DMS 273 (cell line): ENCODE data around the gene HSD17B14.

Experiments used
- DNase-seq: peaks from one replicate; lab custom pipeline; 2025; ENCODE audit not compliant: unreplicated experiment; lab: John Stamatoyannopoulos, UW

Gene HSD17B14

DNA sequence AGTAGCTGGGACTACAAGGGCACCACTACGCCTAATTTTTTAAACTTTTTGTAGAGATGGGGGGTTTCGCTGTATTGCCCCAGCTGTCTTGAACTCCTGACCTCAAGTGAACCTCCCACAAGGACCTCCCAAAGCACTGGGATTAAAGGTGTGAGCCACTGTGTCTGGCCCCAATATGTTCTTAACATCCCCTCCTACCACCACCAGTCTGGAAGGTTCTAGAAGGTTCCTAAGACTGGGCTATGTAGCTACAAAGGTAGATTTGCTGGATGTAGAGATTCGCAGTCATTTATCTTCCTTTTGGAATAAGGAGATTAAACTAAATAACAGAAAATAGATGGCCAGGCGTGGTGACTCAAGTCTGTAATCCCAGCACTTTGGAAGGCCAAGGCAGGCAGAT lies 5.3 kb downstream of the HSD17B14 start:
- DNase-seq = no peak

GRCh38 chr19:48830088-48830487 lies 6.2 kb downstream of the HSD17B14 start:
- DNase-seq = no peak

DNA sequence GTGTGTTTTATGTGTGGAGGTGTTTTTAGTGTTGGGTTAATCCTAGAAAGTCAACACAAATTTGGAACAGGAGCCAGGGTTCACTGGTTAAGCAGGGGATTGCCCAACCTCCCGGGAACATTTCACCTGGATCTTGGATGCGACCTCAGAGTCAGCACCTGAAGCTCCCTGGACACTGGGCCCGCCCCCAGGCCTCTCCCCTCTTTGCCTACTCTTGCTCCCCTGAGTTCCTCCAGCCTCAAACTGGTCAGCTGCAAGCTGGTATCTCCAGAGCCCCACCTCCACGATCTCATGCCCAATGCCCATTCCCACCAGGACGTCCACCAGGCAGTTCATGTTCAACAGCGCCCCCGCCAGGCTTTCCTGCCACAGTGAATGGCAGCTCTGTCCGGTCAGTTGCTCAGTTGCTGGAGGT lies 9.7 kb downstream of the HSD17B14 start:
- no peak for DNase-seq

DNA sequence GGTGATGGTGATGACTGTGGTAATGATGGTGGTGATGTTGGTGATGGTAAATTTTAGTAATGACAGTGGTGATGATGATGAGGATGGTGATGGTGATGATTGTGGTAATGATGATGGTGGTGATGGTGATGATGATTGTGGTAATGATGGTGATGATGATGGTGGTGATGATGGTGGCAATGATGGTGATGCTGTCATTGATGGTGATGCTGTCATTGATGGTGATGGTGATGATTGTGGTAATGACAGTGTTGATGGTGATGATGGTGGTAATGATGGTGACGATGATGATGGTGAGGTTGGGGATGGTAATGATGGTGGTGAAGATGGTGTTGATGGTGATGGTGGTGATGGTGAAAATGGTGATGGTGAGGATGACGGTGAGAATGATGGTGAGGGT lies 13.8 kb downstream of the HSD17B14 start:
- DNase-seq = no peak

DNA sequence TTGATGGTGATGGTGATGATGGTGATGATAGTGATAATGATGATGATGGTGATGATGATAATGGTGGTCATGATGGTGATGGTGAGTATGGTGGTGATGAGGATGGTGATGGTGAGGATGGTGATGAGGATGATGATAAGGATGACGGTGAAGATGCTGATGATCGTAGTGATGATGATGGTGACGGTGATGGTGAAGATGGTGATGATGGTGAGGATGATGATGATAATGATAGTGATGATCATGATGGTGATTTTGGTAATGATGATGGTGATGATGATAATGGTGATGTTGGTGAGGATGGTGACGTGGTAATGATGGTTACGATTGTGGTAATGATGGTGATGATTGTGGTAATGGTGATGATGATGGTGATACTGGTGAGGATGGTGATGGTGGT lies 14.7 kb downstream of the HSD17B14 start:
- DNase-seq = no peak

DNA sequence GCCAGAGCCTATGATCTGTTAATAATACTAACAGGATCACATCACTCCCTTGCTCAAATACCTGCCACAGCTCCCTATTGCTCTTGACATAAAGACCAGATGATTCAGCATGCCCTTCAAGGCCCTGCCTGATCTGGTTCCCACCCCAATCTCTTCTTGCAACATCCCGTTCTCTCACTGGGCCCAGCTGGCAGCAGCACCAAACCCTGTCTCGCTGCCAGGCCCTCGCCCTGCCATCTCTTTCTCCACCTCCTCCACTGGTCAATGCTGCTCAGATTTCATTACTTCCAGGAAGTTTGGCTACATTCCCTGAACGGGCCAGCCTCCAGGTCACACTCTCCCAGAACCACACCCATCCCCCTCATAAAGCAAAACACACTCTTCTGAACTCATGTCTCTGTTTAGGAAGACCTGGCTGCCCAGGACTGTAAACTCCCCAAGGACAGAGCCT lies 16.9 kb downstream of the HSD17B14 start:
- peak; percentile 90 for DNase-seq

- DNase-seq = no peak
Observed at GRCh38 chr19:48818234-48818820, 18.0 kb downstream of the HSD17B14 start.

DNA sequence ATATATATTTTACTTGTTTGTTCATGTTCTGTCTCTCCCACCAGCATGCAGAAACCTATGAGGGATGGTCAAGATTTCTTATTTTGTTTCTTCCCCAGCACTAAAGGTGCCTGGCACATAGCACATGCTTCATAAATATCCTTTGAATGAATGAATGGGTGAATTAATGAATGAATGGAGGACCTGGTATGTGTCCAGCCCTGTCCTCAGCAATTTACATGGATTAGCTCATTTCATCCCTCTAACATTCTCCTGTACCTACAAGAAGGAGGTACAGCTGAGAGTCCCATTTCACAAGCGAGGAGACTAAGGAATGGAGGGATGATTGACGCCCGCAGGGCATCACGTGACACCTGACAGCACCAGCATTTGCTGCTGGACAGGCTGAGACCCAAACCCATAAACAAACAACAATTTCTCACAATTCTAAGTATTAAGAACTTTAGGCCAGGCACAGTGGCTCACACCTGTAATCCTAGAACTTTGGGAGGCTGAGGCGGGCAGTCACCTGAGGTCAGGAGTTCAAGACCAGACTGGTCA lies 18.6 kb downstream of the HSD17B14 start:
- DNase-seq = no peak

DNA sequence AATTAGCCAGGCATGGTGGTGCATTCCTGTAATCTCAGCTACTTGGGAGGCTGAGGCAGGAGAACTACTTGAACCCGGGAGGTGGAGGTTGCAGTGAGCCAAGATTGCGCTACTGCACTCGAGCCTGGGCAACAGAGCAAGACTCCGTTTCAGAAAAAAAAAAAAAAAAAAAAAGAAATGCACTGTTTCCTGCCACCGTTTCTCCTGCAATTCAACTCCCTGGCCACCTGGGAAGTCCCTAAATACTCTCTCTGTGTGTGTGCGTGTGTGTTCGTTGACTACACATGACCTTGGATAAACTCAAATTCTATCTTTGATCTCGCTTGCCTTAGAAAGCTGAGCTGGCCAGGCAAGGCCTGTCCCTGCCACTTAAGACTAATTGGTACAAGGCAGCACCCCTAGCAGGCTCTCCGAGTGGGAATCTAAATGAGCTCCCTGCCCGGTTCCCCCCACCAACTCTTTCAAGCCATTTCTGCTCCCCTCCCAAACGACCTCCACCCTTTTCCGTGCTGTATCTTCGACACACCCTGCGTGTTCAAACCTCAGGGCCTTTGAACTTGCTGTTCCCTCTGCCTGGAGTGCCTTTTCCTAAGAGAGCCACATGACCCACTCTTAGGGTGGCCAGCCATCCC lies 20.3 kb downstream of the HSD17B14 start:
- peak; percentile 60 for DNase-seq

GRCh38 chr19:48814895-48815294 lies 21.4 kb downstream of the HSD17B14 start:
- no peak for DNase-seq

DNA sequence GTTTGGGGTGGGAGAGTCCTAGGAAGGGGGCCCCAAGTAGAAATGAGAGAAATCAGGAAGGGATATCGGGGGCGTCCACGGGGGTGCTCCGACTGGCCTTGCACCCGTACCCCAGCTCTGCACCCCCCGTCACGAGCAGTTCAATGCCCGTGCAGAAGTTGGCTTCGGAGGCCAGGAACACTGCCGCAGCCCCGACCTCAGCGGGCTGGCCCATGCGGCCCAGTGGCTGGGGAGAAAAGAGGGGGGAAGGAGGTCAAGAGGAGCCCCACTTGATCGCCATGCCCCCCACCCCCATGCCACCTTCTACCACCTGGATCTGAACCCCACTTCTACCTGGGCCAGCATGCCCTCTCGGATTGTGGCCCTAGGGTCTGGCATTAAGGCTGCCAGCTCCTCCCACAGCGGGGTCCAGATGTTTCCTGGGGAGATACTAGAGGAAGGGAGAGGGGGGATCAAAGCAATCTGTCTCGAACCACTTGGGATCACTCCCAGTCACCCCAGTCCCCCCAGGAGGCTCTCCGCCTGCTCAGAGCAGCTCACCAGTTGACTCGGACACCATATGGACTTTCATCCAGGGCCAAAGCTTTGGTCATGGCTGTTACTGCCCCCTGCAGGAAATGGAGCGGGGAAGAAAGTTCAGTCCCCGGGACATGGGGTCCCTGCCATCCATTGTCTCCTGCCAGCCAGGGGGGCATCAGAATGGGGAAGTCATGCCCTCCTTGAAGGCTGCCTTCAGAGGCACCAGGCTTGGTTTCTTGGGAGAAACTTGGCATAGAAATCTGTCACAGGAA lies 23.0 kb downstream of the HSD17B14 start:
- peak; percentile 42 for DNase-seq

DNA sequence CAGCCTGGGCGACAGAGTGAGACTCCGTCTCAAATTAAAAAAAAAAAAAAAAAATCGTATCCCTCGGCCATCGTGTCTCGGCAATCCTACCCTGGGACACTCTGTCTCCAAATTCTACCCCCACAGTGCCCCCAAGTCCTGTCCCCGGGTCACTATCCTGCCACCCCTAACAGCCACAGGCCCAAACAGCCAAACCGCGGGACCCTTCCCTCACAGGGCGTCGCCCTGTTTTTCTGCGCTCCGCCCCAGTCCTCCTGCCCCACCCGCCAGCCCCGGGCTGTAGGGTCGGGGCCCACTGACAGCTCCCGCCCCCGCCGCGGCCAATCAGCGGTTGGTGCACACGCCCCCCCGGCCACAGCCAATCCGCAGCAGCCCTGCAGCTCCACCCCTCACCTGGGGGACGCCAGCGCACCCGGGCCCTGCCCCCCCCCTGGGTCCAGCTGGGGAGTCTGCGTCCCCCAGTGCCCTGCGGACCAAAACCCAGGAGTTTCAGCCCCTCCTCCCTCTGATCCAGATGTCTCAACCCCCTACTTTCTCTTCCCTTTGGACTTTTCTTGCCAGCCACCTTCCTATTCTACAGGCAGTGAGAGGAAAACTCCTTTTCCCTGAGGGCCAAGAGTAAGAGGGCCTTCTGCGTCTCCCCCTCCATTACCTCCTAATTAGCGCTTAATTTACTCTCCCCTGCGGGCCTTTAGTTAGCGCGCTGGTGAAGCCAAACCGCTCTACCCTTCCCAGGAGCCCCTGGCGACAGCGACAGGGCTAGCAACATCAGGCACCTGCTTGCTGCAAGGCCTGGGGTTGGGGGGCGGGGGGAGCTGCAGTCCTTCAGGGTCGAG lies 24.0 kb downstream of the HSD17B14 start:
- peak; percentile 95 for DNase-seq

DNA sequence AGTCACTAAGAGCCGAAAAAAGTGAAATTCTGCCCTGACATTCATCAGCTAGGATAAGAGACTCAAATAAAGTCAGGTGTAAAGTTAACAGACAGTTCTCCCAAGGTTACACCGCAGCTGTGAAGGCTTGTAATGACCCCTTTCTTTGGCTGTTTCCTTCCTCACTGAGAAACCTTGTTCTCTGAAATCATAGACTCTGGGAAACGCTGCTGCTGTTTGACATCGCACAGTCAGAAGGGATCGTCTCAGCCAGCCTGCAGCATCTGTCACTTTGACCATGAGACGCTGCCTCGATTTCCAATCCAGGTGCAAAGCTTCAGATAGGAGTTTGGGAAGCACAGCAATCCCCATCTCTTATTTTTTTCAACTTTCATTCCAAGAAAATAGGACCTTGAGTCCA lies 26.1 kb downstream of the HSD17B14 start:
- DNase-seq = peak; percentile 40

- DNase-seq = no peak
Observed at GRCh38 chr19:48807590-48808308, 28.5 kb downstream of the HSD17B14 start.

DNA sequence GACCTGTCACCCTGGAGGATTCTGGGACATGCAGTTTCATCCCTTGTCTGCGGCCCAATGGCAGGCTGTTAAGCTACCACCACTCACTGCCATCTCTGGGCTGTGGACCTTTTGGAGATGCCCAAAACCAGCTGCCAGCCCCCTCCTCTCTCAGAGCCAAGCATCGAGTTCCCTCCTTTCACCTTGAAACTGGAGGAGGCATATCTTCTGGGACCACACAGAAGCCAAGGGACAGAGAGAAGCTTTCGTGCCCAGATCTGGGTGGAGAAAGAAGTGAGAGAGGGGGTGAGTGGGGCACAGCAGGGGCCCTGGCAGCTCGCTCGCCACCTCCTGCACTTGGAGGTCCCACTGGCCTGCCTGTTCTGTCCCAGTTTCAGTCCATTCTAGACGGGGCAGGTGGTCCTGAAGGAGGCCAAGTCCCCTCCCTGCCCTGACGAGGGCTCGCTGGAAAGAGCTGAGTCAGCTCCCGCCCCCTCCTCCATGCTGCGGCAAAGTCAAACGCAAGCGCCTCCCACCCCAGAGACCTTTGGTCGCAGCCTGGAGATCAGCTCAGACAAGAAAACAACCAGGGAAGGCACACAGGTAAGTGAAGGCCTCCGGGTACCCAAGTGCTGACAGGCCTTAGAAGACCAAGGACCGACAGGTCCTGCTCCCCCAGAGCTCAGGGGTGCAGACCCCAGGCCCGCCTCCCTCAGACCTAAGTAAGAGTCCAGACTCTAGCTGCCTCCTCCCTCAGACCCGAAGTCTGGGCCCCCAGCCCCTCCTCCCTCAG lies 29.3 kb downstream of the HSD17B14 start:
- DNase-seq = no peak

GRCh38 chr19:48806518-48806817 lies 29.8 kb downstream of the HSD17B14 start:
- DNase-seq = peak; percentile 73

DNA sequence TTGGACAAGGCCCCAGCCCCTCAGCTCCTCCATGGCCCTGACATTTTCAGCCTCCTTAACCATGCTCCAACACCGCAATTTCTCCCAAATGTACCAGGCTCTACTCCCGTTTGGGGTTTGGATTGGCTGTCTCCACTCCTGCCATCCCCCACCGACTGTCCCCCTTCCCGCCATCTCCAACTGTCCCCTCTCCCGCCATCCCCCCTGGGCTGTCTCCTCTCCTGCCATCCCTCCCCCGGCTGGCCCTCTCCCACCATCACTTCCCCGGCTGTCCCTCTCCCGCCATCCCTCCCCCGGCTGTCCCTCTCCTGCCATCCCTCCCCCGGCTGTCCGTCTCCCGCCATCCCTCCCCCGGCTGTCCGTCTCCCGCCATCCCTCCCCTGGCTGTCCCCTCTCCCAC lies 30.8 kb downstream of the HSD17B14 start:
- no peak for DNase-seq

GRCh38 chr19:48804496-48804895 lies 31.8 kb downstream of the HSD17B14 start:
- no peak for DNase-seq

DNA sequence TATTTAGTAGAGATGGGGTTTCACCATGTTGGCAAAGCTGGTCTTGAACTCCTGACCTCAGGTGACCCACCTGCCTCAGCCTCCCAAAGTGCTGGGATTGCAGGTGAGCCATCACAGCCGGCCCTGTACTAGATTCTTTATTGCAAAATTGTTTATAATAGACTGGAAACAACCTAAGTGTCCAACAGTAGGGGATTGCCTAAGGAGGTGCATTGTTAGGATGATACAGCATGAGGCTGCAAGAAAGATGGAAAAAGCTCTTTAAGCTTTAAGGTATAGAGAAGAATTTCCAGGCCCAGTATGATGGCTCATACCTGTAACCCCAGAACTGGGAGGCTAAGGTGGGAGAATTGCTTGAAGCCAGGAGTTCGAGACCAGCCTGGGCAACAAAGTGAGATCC lies 33.7 kb downstream of the HSD17B14 start:
- DNase-seq = no peak
